Ovary (tissue), 3 donors: ENCODE data around the gene KIF26B.

ENCODE experiments used
- CTCF ChIP-seq, 3 donors: fragments of 450-650 bp in 2 of 3; fragments of 200-600 bp in 1 of 3; IDR thresholded peaks; one replicate each; pipeline versions ENCODE4 v1.5.1 to v1.8.0; 2016 to 2022; ENCODE audit warnings: antibody characterized with exemption in 3 of 3, mild to moderate bottlenecking in 1 of 3
- POLR2A ChIP-seq: fragments of 450-650 bp; IDR thresholded peaks from one replicate; pipeline ENCODE4 v1.6.1; 2017; ENCODE audit warnings: antibody characterized with exemption, mild to moderate bottlenecking, moderate library complexity
- donor health status: DM: no; HTN: no; CAD: no.

GRCh38 chr1:245184779-245185178 is 30.0 kb downstream of the KIF26B start:
- TF ChIP-seq CTCF (IDR thresholded peaks at IDR 0.05) (no peak), POLR2A (no peak)
